Measurements from ENCODE around the gene SPG11. TPM values are rescaled to one million over a fixed set of nuclear protein-coding genes. Genes with fewer than 3 reads are reported as not detected.

Gene SPG11
- total and polyA plus RNA-seq, 2 experiments from 2014 or later, result 15.7 to 65.1 TPM

- DNase-seq (ENCODE audit: low read depth in 1 of 2, low spot score in 1 of 2), result no peak
- no peak overlapping the region for H3K4me3 ChIP-seq
- H3K9me3 ChIP-seq (ENCODE audit: low read depth), result no peaks in the 10 kb centered on the region
- peaks cover 26% of the 10 kb centered on the region for H3K4me1 ChIP-seq (ENCODE audit: low read depth)
- H3K27me3 ChIP-seq, result no peaks in the 10 kb centered on the region
- no peak for TF ChIP-seq CTCF (IDR thresholded peaks at IDR 0.05; ENCODE audit: low read depth, low read length)
- no peak overlapping the region for H3K27ac ChIP-seq
- H3K36me3 ChIP-seq, result no peaks in the 10 kb centered on the region
Measured at GRCh38 chr15:44682211-44682610, 18.7 kb upstream of the SPG11 start.

GRCh38 chr15:44676676-44677075 is 13.2 kb upstream of the SPG11 start:
- no peaks in the 10 kb centered on the region for H3K36me3 ChIP-seq
- no peak for DNase-seq (ENCODE audit: low read depth in 1 of 2, low spot score in 1 of 2)
- TF ChIP-seq CTCF (IDR thresholded peaks at IDR 0.05; ENCODE audit: low read depth, low read length), result no peak
- no peaks in the 10 kb centered on the region for H3K27me3 ChIP-seq
- no peaks in the 10 kb centered on the region for H3K9me3 ChIP-seq (ENCODE audit: low read depth)
- peaks cover 2% of the 10 kb centered on the region for H3K4me1 ChIP-seq (ENCODE audit: low read depth)
- no peak overlapping the region for H3K4me3 ChIP-seq
- H3K27ac ChIP-seq, result no peak overlapping the region

GRCh38 chr15:44675911-44676310 is 12.4 kb upstream of the SPG11 start:
- no peak for TF ChIP-seq CTCF (IDR thresholded peaks at IDR 0.05; ENCODE audit: low read depth, low read length)
- Histone ChIP-seq H3K4me3 (no peak overlapping the region), H3K4me1 (ENCODE audit: low read depth) (no peaks in the 10 kb centered on the region), H3K27me3 (no peaks in the 10 kb centered on the region), H3K27ac (no peak overlapping the region), H3K9me3 (ENCODE audit: low read depth) (no peaks in the 10 kb centered on the region), H3K36me3 (no peaks in the 10 kb centered on the region)
- DNase-seq (ENCODE audit: low read depth in 1 of 2, low spot score in 1 of 2), result no peak

GRCh38 chr15:44673639-44674038 is 10.2 kb upstream of the SPG11 start:
- H3K4me1 ChIP-seq (ENCODE audit: low read depth), result no peaks in the 10 kb centered on the region
- no peaks in the 10 kb centered on the region for H3K9me3 ChIP-seq (ENCODE audit: low read depth)
- no peak for TF ChIP-seq CTCF (IDR thresholded peaks at IDR 0.05; ENCODE audit: low read depth, low read length)
- H3K27me3 ChIP-seq, result no peaks in the 10 kb centered on the region
- no peak overlapping the region for H3K27ac ChIP-seq
- DNase-seq (ENCODE audit: low read depth in 1 of 2, low spot score in 1 of 2), result no peak
- H3K36me3 ChIP-seq, result no peaks in the 10 kb centered on the region
- H3K4me3 ChIP-seq, result no peak overlapping the region

GRCh38 chr15:44670087-44670950 is 6.9 kb upstream of the SPG11 start:
- no peak overlapping the region for H3K27ac ChIP-seq
- no peaks in the 10 kb centered on the region for H3K36me3 ChIP-seq
- no peak for TF ChIP-seq CTCF (IDR thresholded peaks at IDR 0.05; ENCODE audit: low read depth, low read length)
- H3K27me3 ChIP-seq, result no peaks in the 10 kb centered on the region
- DNase-seq (ENCODE audit: low read depth in 1 of 2, low spot score in 1 of 2), result no peak
- no peaks in the 10 kb centered on the region for H3K9me3 ChIP-seq (ENCODE audit: low read depth)
- no peak overlapping the region for H3K4me3 ChIP-seq
- H3K4me1 ChIP-seq (ENCODE audit: low read depth), result peaks cover 12% of the 10 kb centered on the region

All from cardiac muscle cell (in vitro differentiated cells and primary cell).